Mammary epithelial cell (primary cell): Measurements from ENCODE around the gene SYCE1L.
"Not testable (repeated sequence)": the region's sequence is repeated elsewhere in the genome, so short reads cannot be mapped to it uniquely, and the experiment has no call there.

ENCODE experiments used
- CTCF ChIP-seq, 2 donors: IDR thresholded peaks in 1 of 2; conservative IDR thresholded peaks in 1 of 2; 2 replicates each; pipeline ENCODE4 v1.5.1; 2011 to 2012; ENCODE audit warnings: inconsistent platforms in 2 of 2, low read length in 2 of 2, mild to moderate bottlenecking in 2 of 2, control low read depth in 1 of 2, low read depth in 1 of 2; ENCODE audit not compliant: insufficient read depth in 1 of 2; ENCODE audit errors: extremely low read depth in 1 of 2
- EZH2 ChIP-seq: IDR thresholded peaks from 2 replicates; pipeline ENCODE4 v1.6.1; 2012; ENCODE audit warnings: low read length, inconsistent platforms, borderline replicate concordance

- not testable (repeated sequence) for TF ChIP-seq EZH2; CTCF (conservative IDR thresholded peaks at IDR 0.05 in 1 of 2, IDR thresholded peaks at IDR 0.05 in 1 of 2; ENCODE audit: extremely low read depth in 1 of 2, insufficient read depth in 1 of 2, low read depth in 1 of 2, low read length in 2 of 2)
Observed at GRCh38 chr16:77242471-77242870, 43.3 kb downstream of the SYCE1L start.
